Mesothelial cell of epicardium (in vitro differentiated cells): ENCODE data around the gene FUT7. TPM values are rescaled to one million over a fixed set of nuclear protein-coding genes. Genes with fewer than 3 reads are reported as not detected.

Source experiments
- DNase-seq, 2 experiments: peaks; one replicate each; pipeline ENCODE4 v3.0.0; 2021; ENCODE audit warnings: low spot score in 2 of 2; ENCODE audit not compliant: unreplicated experiment in 2 of 2
- H3K27ac Mint-ChIP-seq: 2 replicates; pipeline ENCODE4 v1.8.0; 2021; ENCODE audit warnings: mixed read lengths
- H3K27me3 Mint-ChIP-seq: 2 replicates; pipeline ENCODE4 v1.8.0; 2021; ENCODE audit warnings: low read depth, mixed read lengths
- H3K36me3 Mint-ChIP-seq: 2 replicates; pipeline ENCODE4 v1.8.0; 2021; ENCODE audit warnings: mixed read lengths
- H3K4me1 Mint-ChIP-seq: 2 replicates; pipeline ENCODE4 v1.8.0; 2021; ENCODE audit warnings: mixed read lengths
- H3K4me3 Mint-ChIP-seq: 2 replicates; pipeline ENCODE4 v1.8.0; 2021; ENCODE audit warnings: mild to moderate bottlenecking, moderate library complexity, mixed read lengths
- H3K9me3 Mint-ChIP-seq: 2 replicates; pipeline ENCODE4 v1.8.0; 2021; ENCODE audit warnings: mixed read lengths
- CTCF ChIP-seq: fragments of 200-600 bp; sonication (generic); IDR thresholded peaks from one replicate; pipeline ENCODE4 v1.5.0; 2021; ENCODE audit warnings: antibody characterized with exemption; ENCODE audit not compliant: unreplicated experiment
- total RNA-seq: library from RNA; stranded (reverse); gene quantifications from 3 replicates; pipeline ENCODE4 v1.2.1, GENCODE V29; 2021

FUT7 gene
- total RNA-seq, 1 donor from 2014 or later, result 0.13 TPM

DNA sequence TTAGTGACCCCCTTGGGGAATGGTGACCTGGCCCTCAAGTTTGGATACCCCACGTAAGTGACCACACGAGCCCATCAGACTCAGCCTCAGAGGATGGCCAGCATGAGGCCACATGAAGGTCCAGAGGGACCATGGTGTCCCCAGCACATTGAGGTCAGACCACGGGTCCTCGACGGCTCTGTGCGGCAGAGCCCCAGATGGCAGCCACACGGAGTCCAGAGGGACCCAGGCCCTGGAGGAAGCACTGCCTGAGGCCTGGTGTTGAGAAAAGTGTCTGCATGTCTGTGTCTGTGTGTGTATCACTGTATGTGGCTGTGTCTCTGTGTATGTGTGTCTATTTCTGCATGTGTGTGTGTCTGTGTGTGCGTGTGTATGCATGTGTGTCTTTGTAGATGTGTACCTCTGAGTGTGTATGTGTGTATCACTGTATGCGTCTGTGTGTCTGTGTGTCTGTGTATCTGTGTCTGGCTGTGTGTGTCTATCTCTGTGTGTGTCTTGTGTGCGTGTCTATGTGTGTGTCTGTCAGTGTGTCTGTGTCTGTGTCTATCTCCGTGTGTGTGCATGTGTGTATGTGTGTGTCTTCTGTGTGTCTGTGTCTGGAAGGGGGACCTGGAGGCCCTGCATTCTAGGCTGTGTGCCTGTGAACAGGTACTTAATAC, 48.1 kb downstream of the FUT7 start:
- no peak overlapping the region for H3K27ac Mint-ChIP-seq
- DNase-seq, result no peak
- H3K4me1 Mint-ChIP-seq, result no peaks in the 10 kb centered on the region
- peaks cover 2% of the 10 kb centered on the region for H3K27me3 Mint-ChIP-seq
- H3K9me3 Mint-ChIP-seq, result no peaks in the 10 kb centered on the region
- TF ChIP-seq CTCF, result no peak
- H3K4me3 Mint-ChIP-seq, result no peak overlapping the region
- H3K36me3 Mint-ChIP-seq, result no peaks in the 10 kb centered on the region

GRCh38 chr9:136983167-136983566, 48.7 kb downstream of the FUT7 start:
- H3K27me3 Mint-ChIP-seq, result peaks cover 2% of the 10 kb centered on the region
- H3K4me1 Mint-ChIP-seq, result no peaks in the 10 kb centered on the region

DNA sequence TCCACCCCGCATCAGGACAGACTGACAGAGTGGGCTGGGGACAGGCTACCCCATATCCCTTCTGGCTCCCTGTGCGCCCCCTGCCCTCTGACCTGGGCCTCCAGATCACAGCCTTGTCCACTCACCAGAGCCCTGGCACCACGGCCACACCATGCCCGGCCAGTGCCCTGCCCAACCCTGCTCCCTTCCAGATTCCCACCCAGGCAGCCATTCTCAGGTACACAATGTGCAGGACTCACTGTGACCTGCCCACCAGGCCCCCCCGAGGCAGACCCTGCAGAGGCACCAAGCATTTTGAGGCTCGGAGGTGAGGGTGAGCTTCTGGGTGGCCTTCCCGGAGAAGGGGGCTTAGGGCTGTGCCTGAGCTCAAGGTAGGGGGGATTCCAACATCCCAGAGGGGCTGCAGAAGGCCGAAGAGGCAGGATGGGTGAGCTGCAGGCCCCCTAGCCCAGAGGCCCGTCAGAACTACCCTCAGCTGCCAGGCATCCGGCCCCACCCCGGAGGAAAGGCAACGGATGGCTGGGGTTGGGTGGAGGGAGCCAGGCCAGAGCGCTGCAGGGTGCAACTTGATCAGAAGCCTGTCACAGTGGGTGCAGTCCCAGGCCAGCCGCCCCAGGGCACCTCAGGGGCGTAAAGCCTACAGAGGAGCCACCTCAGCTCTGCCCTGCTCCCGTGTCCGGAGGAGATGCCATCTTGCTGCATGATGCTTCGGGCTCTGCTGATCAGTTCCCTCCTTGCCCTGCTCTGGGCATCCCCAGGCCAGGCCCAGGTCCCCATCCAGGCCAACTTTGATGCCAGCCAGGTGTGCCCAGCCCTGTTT, 49.4 kb downstream of the FUT7 start, which contains the start of gene LCNL1:
LCNL1 (plus strand) TSS at position 762 of the 820 bp plus-strand sequence. CDS start 594 bp downstream, outside the sequence.
- no peaks in the 10 kb centered on the region for H3K9me3 Mint-ChIP-seq
- DNase-seq, result no peak
- H3K27me3 Mint-ChIP-seq, result peaks cover 4% of the 10 kb centered on the region
- no peak within 1 kb of the TSS for H3K4me3 Mint-ChIP-seq
- H3K27ac Mint-ChIP-seq, result no peak within 1 kb of the TSS
- H3K36me3 Mint-ChIP-seq, result no peaks in the 10 kb centered on the region
- peaks cover under 1% of the 10 kb centered on the region for H3K4me1 Mint-ChIP-seq
- no peak for TF ChIP-seq CTCF

More at GRCh38 chr9:136983167-136983566, 48.7 kb downstream of the FUT7 start:
- no peaks in the 10 kb centered on the region for H3K9me3 Mint-ChIP-seq
- H3K27ac Mint-ChIP-seq, result no peak overlapping the region
- no peaks in the 10 kb centered on the region for H3K36me3 Mint-ChIP-seq
- no peak for DNase-seq
- no peak for TF ChIP-seq CTCF
- no peak overlapping the region for H3K4me3 Mint-ChIP-seq

GRCh38 chr9:136981588-136982231, 50.2 kb downstream of the FUT7 start:
- Mint-ChIP-seq H3K9me3 (no peaks in the 10 kb centered on the region), H3K27me3 (peaks cover 7% of the 10 kb centered on the region), H3K4me3 (no peak overlapping the region), H3K4me1 (peaks cover 2% of the 10 kb centered on the region), H3K36me3 (no peaks in the 10 kb centered on the region), H3K27ac (no peak overlapping the region)
- no peak for DNase-seq
- no peak for TF ChIP-seq CTCF

- H3K4me3 Mint-ChIP-seq, result no peak overlapping the region
- no peak for TF ChIP-seq CTCF
- no peaks in the 10 kb centered on the region for H3K36me3 Mint-ChIP-seq
- H3K9me3 Mint-ChIP-seq, result no peaks in the 10 kb centered on the region
- peaks cover 2% of the 10 kb centered on the region for H3K4me1 Mint-ChIP-seq
- no peak overlapping the region for H3K27ac Mint-ChIP-seq
- DNase-seq, result no peak
- H3K27me3 Mint-ChIP-seq, result peaks cover 10% of the 10 kb centered on the region
These were observed 51.0 kb downstream of the FUT7 start for GRCh38 chr9:136980669-136981478.
